Measurements from ENCODE around the gene RGS7.
"Not testable (repeated sequence)": the region's sequence is repeated elsewhere in the genome, so short reads cannot be mapped to it uniquely, and the experiment has no call there.

The RGS7 gene

GRCh38 chr1:241181471-241181870 lies 175.5 kb downstream of the RGS7 start:
- H3K4me1 ChIP-seq (ENCODE audit: control insufficient read depth in 2 of 2, insufficient read depth in 2 of 2, low read length in 2 of 2): no peaks in the 10 kb centered on the region
- H3K4me3 ChIP-seq (ENCODE audit: low read length in 2 of 2): no peak overlapping the region
- H3K36me3 ChIP-seq (ENCODE audit: control insufficient read depth in 2 of 2, insufficient read depth in 2 of 2, low read length in 2 of 2): no peaks in the 10 kb centered on the region

GRCh38 chr1:241180569-241180968 lies 176.4 kb downstream of the RGS7 start:
- no peaks in the 10 kb centered on the region for H3K36me3 ChIP-seq (ENCODE audit: control insufficient read depth in 2 of 2, insufficient read depth in 2 of 2, low read length in 2 of 2)
- no peak overlapping the region for H3K9ac ChIP-seq (ENCODE audit: low read depth in 1 of 2, low read length in 2 of 2)
- no peaks in the 10 kb centered on the region for H3K4me1 ChIP-seq (ENCODE audit: control insufficient read depth in 2 of 2, insufficient read depth in 2 of 2, low read length in 2 of 2)
- H3K4me3 ChIP-seq (ENCODE audit: low read length in 2 of 2): no peak overlapping the region
- no peaks in the 10 kb centered on the region for H3K9me3 ChIP-seq (ENCODE audit: control insufficient read depth in 2 of 2, low read length in 2 of 2)
- H3K27me3 ChIP-seq (ENCODE audit: control insufficient read depth in 2 of 2, insufficient read depth in 2 of 2, low read length in 2 of 2): no peaks in the 10 kb centered on the region
- no peak overlapping the region for H3K27ac ChIP-seq (ENCODE audit: low read depth in 2 of 2, low read length in 2 of 2)

More at GRCh38 chr1:241181471-241181870, 175.5 kb downstream of the RGS7 start:
- no peak overlapping the region for H3K9ac ChIP-seq (ENCODE audit: low read depth in 1 of 2, low read length in 2 of 2)
- no peaks in the 10 kb centered on the region for H3K27me3 ChIP-seq (ENCODE audit: control insufficient read depth in 2 of 2, insufficient read depth in 2 of 2, low read length in 2 of 2)
- H3K27ac ChIP-seq (ENCODE audit: low read depth in 2 of 2, low read length in 2 of 2): no peak overlapping the region
- H3K9me3 ChIP-seq (ENCODE audit: control insufficient read depth in 2 of 2, low read length in 2 of 2): no peaks in the 10 kb centered on the region

- H3K9me3 ChIP-seq (ENCODE audit: control insufficient read depth in 2 of 2, low read length in 2 of 2): no peaks in the 10 kb centered on the region
- no peaks in the 10 kb centered on the region for H3K4me1 ChIP-seq (ENCODE audit: control insufficient read depth in 2 of 2, insufficient read depth in 2 of 2, low read length in 2 of 2)
- H3K27me3 ChIP-seq (ENCODE audit: control insufficient read depth in 2 of 2, insufficient read depth in 2 of 2, low read length in 2 of 2): no peaks in the 10 kb centered on the region
- H3K36me3 ChIP-seq (ENCODE audit: control insufficient read depth in 2 of 2, insufficient read depth in 2 of 2, low read length in 2 of 2): no peaks in the 10 kb centered on the region
- no peak overlapping the region for H3K4me3 ChIP-seq (ENCODE audit: low read length in 2 of 2)
- no peak overlapping the region for H3K9ac ChIP-seq (ENCODE audit: low read depth in 1 of 2, low read length in 2 of 2)
- H3K27ac ChIP-seq (ENCODE audit: low read depth in 2 of 2, low read length in 2 of 2): no peak overlapping the region
Observed at GRCh38 chr1:241177660-241178059, 179.3 kb downstream of the RGS7 start.

GRCh38 chr1:241172486-241172885 lies 184.5 kb downstream of the RGS7 start:
- Histone ChIP-seq H3K4me3 (ENCODE audit: low read length in 2 of 2) (no peak overlapping the region), H3K36me3 (ENCODE audit: control insufficient read depth in 2 of 2, insufficient read depth in 2 of 2, low read length in 2 of 2) (no peaks in the 10 kb centered on the region), H3K27me3 (ENCODE audit: control insufficient read depth in 2 of 2, insufficient read depth in 2 of 2, low read length in 2 of 2) (no peaks in the 10 kb centered on the region), H3K9me3 (ENCODE audit: control insufficient read depth in 2 of 2, low read length in 2 of 2) (no peaks in the 10 kb centered on the region), H3K4me1 (ENCODE audit: control insufficient read depth in 2 of 2, insufficient read depth in 2 of 2, low read length in 2 of 2) (no peaks in the 10 kb centered on the region), H3K9ac (ENCODE audit: low read depth in 1 of 2, low read length in 2 of 2) (no peak overlapping the region), H3K27ac (ENCODE audit: low read depth in 2 of 2, low read length in 2 of 2) (no peak overlapping the region)

GRCh38 chr1:241171991-241172390 lies 185.0 kb downstream of the RGS7 start:
- Histone ChIP-seq H3K4me3 (ENCODE audit: low read length in 2 of 2) (no peak overlapping the region), H3K27me3 (ENCODE audit: control insufficient read depth in 2 of 2, insufficient read depth in 2 of 2, low read length in 2 of 2) (no peaks in the 10 kb centered on the region), H3K9me3 (ENCODE audit: control insufficient read depth in 2 of 2, low read length in 2 of 2) (no peaks in the 10 kb centered on the region), H3K36me3 (ENCODE audit: control insufficient read depth in 2 of 2, insufficient read depth in 2 of 2, low read length in 2 of 2) (no peaks in the 10 kb centered on the region), H3K9ac (ENCODE audit: low read depth in 1 of 2, low read length in 2 of 2) (no peak overlapping the region), H3K4me1 (ENCODE audit: control insufficient read depth in 2 of 2, insufficient read depth in 2 of 2, low read length in 2 of 2) (no peaks in the 10 kb centered on the region), H3K27ac (ENCODE audit: low read depth in 2 of 2, low read length in 2 of 2) (no peak overlapping the region)

- H3K4me3 ChIP-seq (ENCODE audit: low read length in 2 of 2): no peak overlapping the region
- no peaks in the 10 kb centered on the region for H3K27me3 ChIP-seq (ENCODE audit: control insufficient read depth in 2 of 2, insufficient read depth in 2 of 2, low read length in 2 of 2)
- no peaks in the 10 kb centered on the region for H3K4me1 ChIP-seq (ENCODE audit: control insufficient read depth in 2 of 2, insufficient read depth in 2 of 2, low read length in 2 of 2)
- no peaks in the 10 kb centered on the region for H3K9me3 ChIP-seq (ENCODE audit: control insufficient read depth in 2 of 2, low read length in 2 of 2)
- H3K9ac ChIP-seq (ENCODE audit: low read depth in 1 of 2, low read length in 2 of 2): no peak overlapping the region
- no peak overlapping the region for H3K27ac ChIP-seq (ENCODE audit: low read depth in 2 of 2, low read length in 2 of 2)
- H3K36me3 ChIP-seq (ENCODE audit: control insufficient read depth in 2 of 2, insufficient read depth in 2 of 2, low read length in 2 of 2): no peaks in the 10 kb centered on the region
Observed at GRCh38 chr1:241167121-241167630, 189.8 kb downstream of the RGS7 start.

GRCh38 chr1:241166625-241167024 lies 190.4 kb downstream of the RGS7 start:
- no peaks in the 10 kb centered on the region for H3K9me3 ChIP-seq (ENCODE audit: control insufficient read depth in 2 of 2, low read length in 2 of 2)
- no peaks in the 10 kb centered on the region for H3K4me1 ChIP-seq (ENCODE audit: control insufficient read depth in 2 of 2, insufficient read depth in 2 of 2, low read length in 2 of 2)
- no peak overlapping the region for H3K9ac ChIP-seq (ENCODE audit: low read depth in 1 of 2, low read length in 2 of 2)
- no peak overlapping the region for H3K27ac ChIP-seq (ENCODE audit: low read depth in 2 of 2, low read length in 2 of 2)
- H3K27me3 ChIP-seq (ENCODE audit: control insufficient read depth in 2 of 2, insufficient read depth in 2 of 2, low read length in 2 of 2): no peaks in the 10 kb centered on the region
- no peak overlapping the region for H3K4me3 ChIP-seq (ENCODE audit: low read length in 2 of 2)
- no peaks in the 10 kb centered on the region for H3K36me3 ChIP-seq (ENCODE audit: control insufficient read depth in 2 of 2, insufficient read depth in 2 of 2, low read length in 2 of 2)

- H3K27ac ChIP-seq (ENCODE audit: low read depth in 2 of 2, low read length in 2 of 2); H3K4me1 ChIP-seq (ENCODE audit: control insufficient read depth in 2 of 2, insufficient read depth in 2 of 2, low read length in 2 of 2); H3K9me3 ChIP-seq (ENCODE audit: control insufficient read depth in 2 of 2, low read length in 2 of 2); H3K27me3 ChIP-seq (ENCODE audit: control insufficient read depth in 2 of 2, insufficient read depth in 2 of 2, low read length in 2 of 2); H3K9ac ChIP-seq (ENCODE audit: low read depth in 1 of 2, low read length in 2 of 2); H3K4me3 ChIP-seq (ENCODE audit: low read length in 2 of 2); H3K36me3 ChIP-seq (ENCODE audit: control insufficient read depth in 2 of 2, insufficient read depth in 2 of 2, low read length in 2 of 2): not testable (repeated sequence)
Observed at GRCh38 chr1:241165256-241165655, 191.7 kb downstream of the RGS7 start.

GRCh38 chr1:241163363-241163762 lies 193.6 kb downstream of the RGS7 start:
- Histone ChIP-seq H3K36me3 (ENCODE audit: control insufficient read depth in 2 of 2, insufficient read depth in 2 of 2, low read length in 2 of 2) (no peaks in the 10 kb centered on the region), H3K4me3 (ENCODE audit: low read length in 2 of 2) (no peak overlapping the region), H3K9me3 (ENCODE audit: control insufficient read depth in 2 of 2, low read length in 2 of 2) (no peaks in the 10 kb centered on the region)

GRCh38 chr1:241161188-241161689 lies 195.8 kb downstream of the RGS7 start:
- Histone ChIP-seq H3K4me3 (ENCODE audit: low read length in 2 of 2) (no peak overlapping the region), H3K36me3 (ENCODE audit: control insufficient read depth in 2 of 2, insufficient read depth in 2 of 2, low read length in 2 of 2) (no peaks in the 10 kb centered on the region), H3K9ac (ENCODE audit: low read depth in 1 of 2, low read length in 2 of 2) (no peak overlapping the region), H3K27ac (ENCODE audit: low read depth in 2 of 2, low read length in 2 of 2) (no peak overlapping the region), H3K27me3 (ENCODE audit: control insufficient read depth in 2 of 2, insufficient read depth in 2 of 2, low read length in 2 of 2) (no peaks in the 10 kb centered on the region), H3K4me1 (ENCODE audit: control insufficient read depth in 2 of 2, insufficient read depth in 2 of 2, low read length in 2 of 2) (peaks cover 7 to 8% of the 10 kb centered on the region in 2 donors), H3K9me3 (ENCODE audit: control insufficient read depth in 2 of 2, low read length in 2 of 2) (no peaks in the 10 kb centered on the region)

More at GRCh38 chr1:241163363-241163762, 193.6 kb downstream of the RGS7 start:
- Histone ChIP-seq H3K9ac (ENCODE audit: low read depth in 1 of 2, low read length in 2 of 2) (no peak overlapping the region), H3K27ac (ENCODE audit: low read depth in 2 of 2, low read length in 2 of 2) (no peak overlapping the region), H3K4me1 (ENCODE audit: control insufficient read depth in 2 of 2, insufficient read depth in 2 of 2, low read length in 2 of 2) (no peaks in the 10 kb centered on the region), H3K27me3 (ENCODE audit: control insufficient read depth in 2 of 2, insufficient read depth in 2 of 2, low read length in 2 of 2) (no peaks in the 10 kb centered on the region)

- Histone ChIP-seq H3K4me1 (ENCODE audit: control insufficient read depth in 2 of 2, insufficient read depth in 2 of 2, low read length in 2 of 2) (peaks cover 7 to 8% of the 10 kb centered on the region in 2 donors), H3K36me3 (ENCODE audit: control insufficient read depth in 2 of 2, insufficient read depth in 2 of 2, low read length in 2 of 2) (no peaks in the 10 kb centered on the region), H3K27me3 (ENCODE audit: control insufficient read depth in 2 of 2, insufficient read depth in 2 of 2, low read length in 2 of 2) (no peaks in the 10 kb centered on the region), H3K27ac (ENCODE audit: low read depth in 2 of 2, low read length in 2 of 2) (no peak overlapping the region), H3K4me3 (ENCODE audit: low read length in 2 of 2) (no peak overlapping the region), H3K9ac (ENCODE audit: low read depth in 1 of 2, low read length in 2 of 2) (no peak overlapping the region), H3K9me3 (ENCODE audit: control insufficient read depth in 2 of 2, low read length in 2 of 2) (no peaks in the 10 kb centered on the region)
Observed at GRCh38 chr1:241157435-241157834, 199.6 kb downstream of the RGS7 start.

Measured in mucosa of rectum (tissue), 2 donors.